ENCODE results near the gene ABR.
"Not testable (repeated sequence)": the region's sequence is repeated elsewhere in the genome, so short reads cannot be mapped to it uniquely, and the experiment has no call there.

The ABR gene

DNA sequence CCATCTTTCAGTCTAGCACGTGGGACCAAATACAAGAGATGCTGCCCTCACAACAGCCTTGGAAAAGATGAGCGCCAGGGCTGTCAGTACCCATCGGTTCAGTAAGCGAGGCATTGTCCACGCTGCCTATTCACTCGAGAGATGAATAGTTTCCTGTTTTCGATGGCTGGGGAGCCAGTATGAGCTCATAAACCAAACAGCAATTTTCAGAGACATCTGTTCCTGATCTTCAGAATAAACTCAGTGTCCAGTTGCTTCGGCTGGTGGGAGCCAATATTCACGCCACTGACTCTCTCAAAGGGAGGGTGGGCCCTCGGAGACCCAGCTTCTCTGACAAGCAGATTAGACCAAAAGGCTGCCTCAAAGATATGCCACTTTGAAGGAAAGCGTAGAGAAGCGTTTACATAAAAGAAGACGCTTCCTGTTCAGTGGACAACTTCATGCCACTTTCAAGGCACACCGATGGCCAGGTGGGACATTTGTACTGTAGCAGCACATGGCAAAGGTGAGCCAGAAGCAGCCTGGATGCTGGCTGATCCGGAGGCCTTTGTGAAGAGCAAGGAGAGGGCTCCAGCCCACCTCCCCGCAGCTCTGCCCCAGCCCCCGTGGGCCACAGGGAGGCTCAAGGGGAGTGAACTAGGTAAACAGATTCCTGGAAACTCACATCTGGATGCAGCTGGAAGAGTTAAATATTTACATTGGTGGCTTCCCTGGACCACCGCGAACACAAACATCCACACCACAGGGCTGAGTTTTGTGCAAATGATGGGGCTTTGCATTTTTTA, 176.8 kb downstream of the ABR start:
- TF ChIP-seq, protein P1, sequence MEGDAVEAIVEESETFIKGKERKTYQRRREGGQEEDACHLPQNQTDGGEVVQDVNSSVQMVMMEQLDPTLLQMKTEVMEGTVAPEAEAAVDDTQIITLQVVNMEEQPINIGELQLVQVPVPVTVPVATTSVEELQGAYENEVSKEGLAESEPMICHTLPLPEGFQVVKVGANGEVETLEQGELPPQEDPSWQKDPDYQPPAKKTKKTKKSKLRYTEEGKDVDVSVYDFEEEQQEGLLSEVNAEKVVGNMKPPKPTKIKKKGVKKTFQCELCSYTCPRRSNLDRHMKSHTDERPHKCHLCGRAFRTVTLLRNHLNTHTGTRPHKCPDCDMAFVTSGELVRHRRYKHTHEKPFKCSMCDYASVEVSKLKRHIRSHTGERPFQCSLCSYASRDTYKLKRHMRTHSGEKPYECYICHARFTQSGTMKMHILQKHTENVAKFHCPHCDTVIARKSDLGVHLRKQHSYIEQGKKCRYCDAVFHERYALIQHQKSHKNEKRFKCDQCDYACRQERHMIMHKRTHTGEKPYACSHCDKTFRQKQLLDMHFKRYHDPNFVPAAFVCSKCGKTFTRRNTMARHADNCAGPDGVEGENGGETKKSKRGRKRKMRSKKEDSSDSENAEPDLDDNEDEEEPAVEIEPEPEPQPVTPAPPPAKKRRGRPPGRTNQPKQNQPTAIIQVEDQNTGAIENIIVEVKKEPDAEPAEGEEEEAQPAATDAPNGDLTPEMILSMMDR (IDR thresholded peaks at IDR 0.05; ENCODE audit: low read depth, low read length, missing control alignments): no peak
- DNase-seq (ENCODE audit: low read depth): no peak
- no peak overlapping the region for H3K4me3 ChIP-seq (ENCODE audit: low read depth, low read length)

DNA sequence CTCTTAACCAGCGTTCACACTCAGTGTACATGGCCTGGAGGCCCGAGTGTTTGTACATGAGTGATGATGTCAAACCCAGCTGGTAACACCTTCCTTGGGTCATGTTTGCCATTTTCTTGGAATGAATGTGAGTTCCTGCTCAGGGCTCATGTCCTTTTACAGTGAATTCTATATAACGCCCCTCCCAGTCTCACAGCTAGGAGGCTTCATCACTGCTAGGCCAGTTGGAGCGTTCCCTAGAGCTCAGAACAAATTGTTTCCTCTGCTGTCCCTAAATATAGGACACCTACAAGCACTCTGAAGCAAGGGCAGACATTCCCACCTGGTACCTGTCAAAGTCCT, 177.4 kb downstream of the ABR start:
- H3K4me3 ChIP-seq (ENCODE audit: low read depth, low read length): no peak overlapping the region
- no peak for DNase-seq (ENCODE audit: low read depth)
- TF ChIP-seq, protein P1 (IDR thresholded peaks at IDR 0.05; ENCODE audit: low read depth, low read length, missing control alignments): no peak

DNA sequence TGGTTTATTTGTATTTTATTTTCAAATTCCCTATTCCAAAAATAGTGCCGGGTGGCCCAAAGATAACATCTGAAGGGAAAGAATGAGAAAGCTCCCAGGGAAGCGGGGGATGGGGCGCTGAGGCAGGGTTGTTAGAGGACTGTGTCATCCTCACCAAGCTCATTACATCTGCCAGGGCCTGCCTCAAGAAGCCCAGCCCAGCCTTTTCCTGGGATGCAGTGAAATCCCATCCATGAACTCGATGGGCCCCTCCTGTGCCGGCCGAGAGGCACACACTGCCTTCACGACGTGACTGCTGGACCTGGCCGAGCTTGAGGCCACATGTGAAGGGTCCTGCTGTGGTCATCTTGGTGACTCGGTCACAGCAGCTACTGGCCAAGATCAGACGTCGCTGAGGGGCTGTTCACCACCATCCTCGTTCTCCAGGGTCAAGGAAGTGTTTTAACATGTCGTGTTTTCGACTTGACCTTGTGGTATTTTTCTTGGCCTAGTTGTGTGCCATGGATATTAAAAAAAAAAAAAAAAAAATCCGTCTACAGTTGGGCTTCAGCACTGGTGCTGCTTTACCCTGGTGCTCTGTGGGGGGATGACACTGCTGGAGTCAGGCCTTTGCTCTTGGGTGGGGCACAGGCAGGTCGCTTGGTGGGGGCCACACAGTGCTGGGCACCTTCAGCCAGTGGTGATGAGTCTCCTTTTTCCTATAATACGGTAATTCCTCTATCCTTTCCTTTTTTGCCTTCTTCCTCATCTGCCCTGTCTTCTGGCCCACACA, 178.0 kb downstream of the ABR start:
- TF ChIP-seq, protein P1 (IDR thresholded peaks at IDR 0.05; ENCODE audit: low read depth, low read length, missing control alignments): no peak
- no peak for DNase-seq (ENCODE audit: low read depth)
- no peak overlapping the region for H3K4me3 ChIP-seq (ENCODE audit: low read depth, low read length)

DNA sequence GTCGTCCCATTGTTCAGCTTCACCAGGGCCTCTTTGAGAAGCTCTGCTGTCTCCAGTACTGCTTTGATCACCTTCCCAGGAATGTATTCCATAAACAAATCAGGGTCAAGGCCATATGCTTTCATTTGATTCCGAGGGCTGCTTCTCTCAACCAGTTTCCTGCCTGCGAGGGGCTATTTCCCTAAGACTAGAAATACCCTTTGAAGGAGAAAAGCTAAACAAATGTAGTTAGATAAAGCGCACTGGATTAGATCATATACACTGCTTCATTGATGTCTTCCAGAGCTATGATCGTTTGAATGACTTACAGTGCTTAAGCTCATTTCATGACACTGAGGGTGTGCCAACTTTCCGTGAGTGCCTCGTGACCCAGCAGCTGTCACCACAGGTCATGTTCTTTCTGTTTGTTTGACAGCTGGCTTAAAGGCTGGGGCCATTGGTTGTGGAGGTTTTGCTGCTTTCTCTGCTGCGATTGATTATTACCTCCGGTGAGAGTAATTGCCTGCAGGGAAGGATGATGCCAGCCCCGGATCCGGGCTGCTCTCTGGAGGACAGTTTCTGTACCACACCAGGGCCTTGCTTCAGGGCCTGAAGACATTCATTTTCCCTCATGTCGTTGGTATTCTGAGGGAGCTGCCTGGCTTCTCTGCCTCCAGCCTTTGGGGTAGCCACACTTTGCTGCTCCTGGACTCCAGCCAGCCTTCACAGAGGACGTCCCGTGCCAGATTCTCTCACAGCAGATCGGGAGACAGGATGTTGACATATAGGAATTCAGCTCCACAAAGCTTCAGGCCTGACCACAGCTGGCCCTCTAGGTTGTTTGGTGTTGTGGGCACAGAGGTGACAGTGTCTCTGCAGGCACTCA, 179.0 kb downstream of the ABR start:
- DNase-seq (ENCODE audit: low read depth): no peak

DNA sequence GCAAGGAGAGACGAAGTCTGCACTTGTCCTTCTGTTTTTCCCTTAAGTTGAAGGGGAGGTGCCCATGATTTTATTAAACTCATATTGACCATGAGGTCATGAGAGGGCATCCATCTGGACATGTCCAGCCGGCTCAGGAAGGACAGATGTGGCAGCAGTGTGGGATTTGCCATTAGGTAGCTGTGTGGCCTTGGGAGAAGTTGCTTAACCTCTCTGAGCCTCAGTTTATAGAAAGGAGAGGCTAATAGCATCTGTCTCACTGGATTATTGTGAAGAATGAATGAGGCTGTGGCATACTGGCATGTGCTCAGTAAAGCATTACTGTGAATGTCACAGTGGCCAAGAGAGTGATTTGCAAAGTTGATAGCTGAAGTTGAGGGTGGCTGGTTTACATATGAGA, 181.7 kb downstream of the ABR start:
- H3K4me3 ChIP-seq (ENCODE audit: low read depth, low read length): peak overlapping the region; percentile 64
- DNase-seq (ENCODE audit: low read depth): no peak
- TF ChIP-seq, protein P1 (IDR thresholded peaks at IDR 0.05; ENCODE audit: low read depth, low read length, missing control alignments): no peak

More for the DNA sequence above, 179.0 kb downstream of the ABR start:
- no peak overlapping the region for H3K4me3 ChIP-seq (ENCODE audit: low read depth, low read length)
- TF ChIP-seq, protein P1 (IDR thresholded peaks at IDR 0.05; ENCODE audit: low read depth, low read length, missing control alignments): no peak

DNA sequence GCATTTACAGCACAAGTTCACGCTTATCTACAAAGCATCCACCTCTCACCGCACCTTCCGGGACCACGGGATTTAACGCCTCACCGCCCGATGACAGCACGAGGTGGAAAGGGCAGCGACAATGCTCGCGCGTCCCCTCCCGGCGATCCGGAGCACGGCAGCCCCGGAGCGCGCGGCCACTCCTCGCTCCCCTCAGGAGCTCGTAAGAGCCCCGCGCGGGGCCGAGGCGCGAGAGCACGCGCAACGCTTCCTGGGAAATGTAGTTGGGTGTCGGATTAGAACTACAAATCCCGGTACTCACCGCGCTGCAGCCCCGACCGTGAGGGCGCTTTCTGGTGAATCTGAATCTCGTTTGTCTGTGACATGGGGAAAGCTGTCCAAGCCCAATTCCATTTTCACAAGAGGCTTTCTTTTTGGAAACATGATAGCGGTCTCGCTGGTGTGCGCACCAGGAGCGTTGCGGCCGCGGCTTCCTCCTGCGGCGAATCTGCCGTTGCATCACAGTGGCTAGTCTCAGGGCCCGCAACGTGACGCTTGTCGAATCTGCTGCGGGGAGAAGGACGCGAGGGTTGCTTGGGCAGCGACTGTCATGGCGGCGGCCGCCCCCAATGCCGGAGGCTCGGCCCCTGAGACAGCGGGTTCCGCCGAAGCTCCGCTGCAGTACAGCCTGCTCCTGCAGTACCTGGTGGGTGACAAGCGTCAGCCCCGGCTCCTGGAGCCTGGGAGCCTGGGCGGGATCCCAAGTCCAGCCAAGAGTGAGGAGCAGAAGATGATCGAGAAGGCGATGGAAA, 183.0 kb downstream of the ABR start, which contains the start of gene TIMM22:
TIMM22 (plus strand) TSS at position 576 of the 791 bp plus-strand sequence; CDS start at position 590, 14 bp downstream.
- TF ChIP-seq, protein P1 (IDR thresholded peaks at IDR 0.05; ENCODE audit: low read depth, low read length, missing control alignments): peak; percentile 81
- DNase-seq (ENCODE audit: low read depth): peak; percentile 92
- peak within 1 kb of the TSS; percentile 64 for H3K4me3 ChIP-seq (ENCODE audit: low read depth, low read length)

DNA sequence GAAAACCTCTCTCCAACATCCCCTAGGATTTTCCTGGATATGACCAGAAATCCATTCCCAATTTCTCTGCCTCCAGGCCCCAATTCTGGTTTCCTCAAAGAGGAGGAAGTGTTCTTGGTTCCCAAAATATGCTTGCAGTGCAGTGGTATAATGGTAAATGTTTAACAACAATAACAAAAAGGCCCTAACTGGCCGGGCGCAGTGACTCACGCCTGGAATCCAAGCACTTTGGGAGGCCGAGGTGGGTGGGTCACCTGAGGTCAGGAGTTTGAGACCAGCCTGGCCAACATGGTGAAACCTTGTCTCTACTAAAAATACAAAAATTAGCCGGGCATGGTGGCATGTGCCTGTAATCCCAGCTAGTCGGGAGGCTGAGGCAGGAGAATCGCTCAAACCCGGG, 184.5 kb downstream of the ABR start:
- H3K4me3 ChIP-seq (ENCODE audit: low read depth, low read length); DNase-seq (ENCODE audit: low read depth): not testable (repeated sequence)

Data from GM12864 (cell line).